ENCODE results near the gene YRDC. TPM values are rescaled to one million over a fixed set of nuclear protein-coding genes. Genes with fewer than 3 reads are reported as not detected.
A peak's percentile ranks its signal among the peaks of the same experiment; 100 is the strongest.

Gene YRDC
- total and polyA plus RNA-seq, 2 of the 13 experiments (the other 11 are each of a cell fraction or from before 2014, with no cell fraction given): 27.5 to 29.2 TPM

- TF ChIP-seq CTCF (CRISPR knock-in tag; IDR thresholded peaks at IDR 0.05) (no peak), KLF11 (CRISPR knock-in tag; IDR thresholded peaks at IDR 0.05) (no peak), KLF12 (CRISPR knock-in tag; IDR thresholded peaks at IDR 0.05; ENCODE audit: borderline replicate concordance) (0 out of 2 replicates have a peak, but pooled peaks have one; percentile 38), ZNF414 (CRISPR knock-in tag; IDR thresholded peaks at IDR 0.05) (0 out of 2 replicates have a peak, but pooled peaks have one; percentile 20), ZMAT3 (CRISPR knock-in tag; conservative IDR thresholded peaks at IDR 0.05) (no peak; the same call in 1 of the 2 replicates), ZNF639 (CRISPR knock-in tag; conservative IDR thresholded peaks at IDR 0.05) (peak; percentile 67; the same call in 1 of the 2 replicates), GABPA (IDR thresholded peaks at IDR 0.05; ENCODE audit: low read depth, low read length) (peak; percentile 88), GABPA (CRISPR knock-in tag; IDR thresholded peaks at IDR 0.05; ENCODE audit: low read depth) (peak; percentile 91), DZIP1 (CRISPR knock-in tag; IDR thresholded peaks at IDR 0.05) (no peak), ZNF562 (CRISPR knock-in tag; IDR thresholded peaks at IDR 0.05; ENCODE audit: borderline replicate concordance) (no peak), KAT8 (CRISPR knock-in tag; IDR thresholded peaks at IDR 0.05) (peak; percentile 81), SNAPC4 (CRISPR knock-in tag; IDR thresholded peaks at IDR 0.05) (no peak), ATAD3A (CRISPR knock-in tag; IDR thresholded peaks at IDR 0.05) (no peak), CCDC6 (CRISPR knock-in tag; IDR thresholded peaks at IDR 0.05) (peak; percentile 37; the same call in 1 of the 2 replicates), FOXO1 (CRISPR knock-in tag; IDR thresholded peaks at IDR 0.05) (peak; percentile 6; the same call in 1 of the 2 replicates)
- TF ChIP-seq, protein P1, sequence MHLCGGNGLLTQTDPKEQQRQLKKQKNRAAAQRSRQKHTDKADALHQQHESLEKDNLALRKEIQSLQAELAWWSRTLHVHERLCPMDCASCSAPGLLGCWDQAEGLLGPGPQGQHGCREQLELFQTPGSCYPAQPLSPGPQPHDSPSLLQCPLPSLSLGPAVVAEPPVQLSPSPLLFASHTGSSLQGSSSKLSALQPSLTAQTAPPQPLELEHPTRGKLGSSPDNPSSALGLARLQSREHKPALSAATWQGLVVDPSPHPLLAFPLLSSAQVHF (CRISPR knock-in tag; IDR thresholded peaks at IDR 0.05): no peak
Observed at GRCh38 chr1:37807555-37808368, at the start of gene YRDC, which contains the start of gene C1orf122 (continued).

All from HepG2 (cell line).